Gastroesophageal sphincter (tissue), 3 donors: Measurements from ENCODE around the gene NOL9.

Source experiments
- EP300 ChIP-seq: sonication (generic); formaldehyde crosslinking; IDR thresholded peaks from one replicate; pipeline ENCODE4 v1.6.1; 2017; ENCODE audit warnings: antibody characterized with exemption, mild to moderate bottlenecking
- POLR2A ChIP-seq, 2 donors: fragments of 450-650 bp; IDR thresholded peaks; one replicate each; pipeline ENCODE4 v1.6.1; 2017; ENCODE audit warnings: antibody characterized with exemption in 2 of 2, mild to moderate bottlenecking in 2 of 2, moderate library complexity in 1 of 2
- POLR2AphosphoS5 ChIP-seq: sonication (generic); formaldehyde crosslinking; IDR thresholded peaks from one replicate; pipeline ENCODE4 v1.6.1; 2017; ENCODE audit warnings: antibody characterized with exemption
- TF ChIP-seq, protein P1 (sequence below), 4 experiments: fragments of 200-600 bp in 2 of 4; fragments of 450-650 bp in 2 of 4; sonication (generic) in 1 of 4; IDR thresholded peaks; one replicate each; pipeline ENCODE4 v1.5.1; 2017 to 2019; ENCODE audit warnings: antibody characterized with exemption in 4 of 4, mild to moderate bottlenecking in 2 of 4, moderate library complexity in 2 of 4

DNA sequence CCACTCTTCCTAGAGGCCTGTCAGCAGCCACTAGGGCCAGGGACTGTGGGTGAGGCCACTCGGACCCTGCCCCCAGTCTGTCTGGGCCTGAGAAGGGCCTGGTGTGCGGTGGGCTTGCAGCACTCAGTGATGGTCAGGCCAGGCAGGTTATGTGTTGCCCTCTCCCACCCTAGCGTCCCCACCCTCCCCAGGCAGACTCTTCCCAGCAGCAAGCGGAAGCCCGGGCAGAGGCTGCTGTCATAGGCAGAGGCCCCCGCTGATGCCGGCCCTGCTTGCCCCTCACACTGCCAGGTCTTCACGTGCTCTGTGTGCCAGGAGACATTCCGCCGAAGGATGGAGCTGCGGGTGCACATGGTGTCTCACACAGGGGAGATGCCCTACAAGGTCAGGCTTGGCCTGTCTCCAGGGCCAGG is 32.1 kb upstream of the NOL9 start:
- TF ChIP-seq, protein P1, sequence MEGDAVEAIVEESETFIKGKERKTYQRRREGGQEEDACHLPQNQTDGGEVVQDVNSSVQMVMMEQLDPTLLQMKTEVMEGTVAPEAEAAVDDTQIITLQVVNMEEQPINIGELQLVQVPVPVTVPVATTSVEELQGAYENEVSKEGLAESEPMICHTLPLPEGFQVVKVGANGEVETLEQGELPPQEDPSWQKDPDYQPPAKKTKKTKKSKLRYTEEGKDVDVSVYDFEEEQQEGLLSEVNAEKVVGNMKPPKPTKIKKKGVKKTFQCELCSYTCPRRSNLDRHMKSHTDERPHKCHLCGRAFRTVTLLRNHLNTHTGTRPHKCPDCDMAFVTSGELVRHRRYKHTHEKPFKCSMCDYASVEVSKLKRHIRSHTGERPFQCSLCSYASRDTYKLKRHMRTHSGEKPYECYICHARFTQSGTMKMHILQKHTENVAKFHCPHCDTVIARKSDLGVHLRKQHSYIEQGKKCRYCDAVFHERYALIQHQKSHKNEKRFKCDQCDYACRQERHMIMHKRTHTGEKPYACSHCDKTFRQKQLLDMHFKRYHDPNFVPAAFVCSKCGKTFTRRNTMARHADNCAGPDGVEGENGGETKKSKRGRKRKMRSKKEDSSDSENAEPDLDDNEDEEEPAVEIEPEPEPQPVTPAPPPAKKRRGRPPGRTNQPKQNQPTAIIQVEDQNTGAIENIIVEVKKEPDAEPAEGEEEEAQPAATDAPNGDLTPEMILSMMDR (IDR thresholded peaks at IDR 0.05) = no peak
- TF ChIP-seq POLR2A (IDR thresholded peaks at IDR 0.05) (no peak), EP300 (no peak), POLR2AphosphoS5 (no peak)
